ENCODE measurements around the gene CERKL. TPM values are rescaled to one million over a fixed set of nuclear protein-coding genes. Genes with fewer than 3 reads are reported as not detected.

CERKL gene
- total and polyA plus RNA-seq, 2 of the 13 experiments (the other 11 are each of a cell fraction or from before 2014, with no cell fraction given) = not detected

DNA sequence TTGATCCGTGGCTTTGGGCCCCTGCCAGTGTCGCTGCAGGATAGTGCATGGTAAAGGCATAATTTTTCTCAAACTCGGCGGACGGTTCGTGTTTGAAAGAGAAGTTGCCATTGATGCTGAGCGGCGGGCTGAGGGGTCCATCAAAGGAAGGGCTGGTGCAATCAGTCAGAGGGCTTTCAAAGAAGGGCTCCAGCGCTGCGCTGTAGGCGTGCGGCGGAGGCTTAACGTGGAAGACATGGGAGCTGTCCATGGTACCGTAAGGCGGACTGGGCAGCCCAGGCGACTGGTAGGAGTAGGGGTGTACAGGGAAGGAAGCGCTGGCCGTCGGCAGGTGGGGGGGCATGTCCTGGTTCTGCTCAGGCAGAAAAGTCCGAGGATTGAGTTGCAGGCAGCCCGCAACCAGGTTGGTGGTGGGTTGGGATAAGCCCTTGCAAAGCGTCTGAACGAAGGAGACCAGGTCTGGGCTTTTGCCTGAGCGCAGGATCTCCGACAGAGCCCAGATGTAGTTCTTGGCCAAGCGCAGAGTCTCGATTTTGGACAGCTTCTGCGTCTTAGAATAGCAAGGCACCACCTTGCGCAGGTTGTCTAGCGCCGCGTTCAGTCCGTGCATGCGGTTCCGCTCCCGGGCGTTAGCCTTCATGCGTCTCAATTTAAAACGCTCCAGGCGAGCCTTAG lies 21.1 kb upstream of the CERKL start (continued):
- TF ChIP-seq HES4 (CRISPR knock-in tag; IDR thresholded peaks at IDR 0.05; ENCODE audit: borderline replicate concordance) (peak; percentile 98), ZNF782 (CRISPR knock-in tag; IDR thresholded peaks at IDR 0.05; ENCODE audit: borderline replicate concordance) (peak; percentile 90; the same call in 1 of the 2 replicates), ZNF530 (CRISPR knock-in tag; IDR thresholded peaks at IDR 0.05; ENCODE audit: low read depth) (peak; percentile 69; the same call in 1 of the 2 replicates), TBX2 (CRISPR knock-in tag; IDR thresholded peaks at IDR 0.05; ENCODE audit: borderline replicate concordance) (peak; percentile 76), ZSCAN21 (CRISPR knock-in tag; IDR thresholded peaks at IDR 0.05; ENCODE audit: borderline replicate concordance) (peak; percentile 90), ZNF678 (CRISPR knock-in tag; IDR thresholded peaks at IDR 0.05) (no peak), SIX1 (CRISPR knock-in tag; IDR thresholded peaks at IDR 0.05; ENCODE audit: borderline replicate concordance) (peak; percentile 65), ZFP36L2 (CRISPR knock-in tag; IDR thresholded peaks at IDR 0.05) (peak; percentile 95; the same call in 1 of the 2 replicates), ZNF446 (CRISPR knock-in tag; IDR thresholded peaks at IDR 0.05) (peak; percentile 94; the same call in 1 of the 2 replicates), MYNN (CRISPR knock-in tag; IDR thresholded peaks at IDR 0.05; ENCODE audit: low read depth) (no peak), BCL6 (CRISPR knock-in tag; IDR thresholded peaks at IDR 0.05) (peak; percentile 56; the same call in 1 of the 2 replicates)
- TF ChIP-seq, protein P1, sequence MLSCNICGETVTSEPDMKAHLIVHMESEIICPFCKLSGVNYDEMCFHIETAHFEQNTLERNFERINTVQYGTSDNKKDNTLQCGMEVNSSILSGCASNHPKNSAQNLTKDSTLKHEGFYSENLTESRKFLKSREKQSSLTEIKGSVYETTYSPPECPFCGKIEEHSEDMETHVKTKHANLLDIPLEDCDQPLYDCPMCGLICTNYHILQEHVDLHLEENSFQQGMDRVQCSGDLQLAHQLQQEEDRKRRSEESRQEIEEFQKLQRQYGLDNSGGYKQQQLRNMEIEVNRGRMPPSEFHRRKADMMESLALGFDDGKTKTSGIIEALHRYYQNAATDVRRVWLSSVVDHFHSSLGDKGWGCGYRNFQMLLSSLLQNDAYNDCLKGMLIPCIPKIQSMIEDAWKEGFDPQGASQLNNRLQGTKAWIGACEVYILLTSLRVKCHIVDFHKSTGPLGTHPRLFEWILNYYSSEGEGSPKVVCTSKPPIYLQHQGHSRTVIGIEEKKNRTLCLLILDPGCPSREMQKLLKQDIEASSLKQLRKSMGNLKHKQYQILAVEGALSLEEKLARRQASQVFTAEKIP (CRISPR knock-in tag; IDR thresholded peaks at IDR 0.05; ENCODE audit: borderline replicate concordance) = no peak
- TF ChIP-seq, protein P2, sequence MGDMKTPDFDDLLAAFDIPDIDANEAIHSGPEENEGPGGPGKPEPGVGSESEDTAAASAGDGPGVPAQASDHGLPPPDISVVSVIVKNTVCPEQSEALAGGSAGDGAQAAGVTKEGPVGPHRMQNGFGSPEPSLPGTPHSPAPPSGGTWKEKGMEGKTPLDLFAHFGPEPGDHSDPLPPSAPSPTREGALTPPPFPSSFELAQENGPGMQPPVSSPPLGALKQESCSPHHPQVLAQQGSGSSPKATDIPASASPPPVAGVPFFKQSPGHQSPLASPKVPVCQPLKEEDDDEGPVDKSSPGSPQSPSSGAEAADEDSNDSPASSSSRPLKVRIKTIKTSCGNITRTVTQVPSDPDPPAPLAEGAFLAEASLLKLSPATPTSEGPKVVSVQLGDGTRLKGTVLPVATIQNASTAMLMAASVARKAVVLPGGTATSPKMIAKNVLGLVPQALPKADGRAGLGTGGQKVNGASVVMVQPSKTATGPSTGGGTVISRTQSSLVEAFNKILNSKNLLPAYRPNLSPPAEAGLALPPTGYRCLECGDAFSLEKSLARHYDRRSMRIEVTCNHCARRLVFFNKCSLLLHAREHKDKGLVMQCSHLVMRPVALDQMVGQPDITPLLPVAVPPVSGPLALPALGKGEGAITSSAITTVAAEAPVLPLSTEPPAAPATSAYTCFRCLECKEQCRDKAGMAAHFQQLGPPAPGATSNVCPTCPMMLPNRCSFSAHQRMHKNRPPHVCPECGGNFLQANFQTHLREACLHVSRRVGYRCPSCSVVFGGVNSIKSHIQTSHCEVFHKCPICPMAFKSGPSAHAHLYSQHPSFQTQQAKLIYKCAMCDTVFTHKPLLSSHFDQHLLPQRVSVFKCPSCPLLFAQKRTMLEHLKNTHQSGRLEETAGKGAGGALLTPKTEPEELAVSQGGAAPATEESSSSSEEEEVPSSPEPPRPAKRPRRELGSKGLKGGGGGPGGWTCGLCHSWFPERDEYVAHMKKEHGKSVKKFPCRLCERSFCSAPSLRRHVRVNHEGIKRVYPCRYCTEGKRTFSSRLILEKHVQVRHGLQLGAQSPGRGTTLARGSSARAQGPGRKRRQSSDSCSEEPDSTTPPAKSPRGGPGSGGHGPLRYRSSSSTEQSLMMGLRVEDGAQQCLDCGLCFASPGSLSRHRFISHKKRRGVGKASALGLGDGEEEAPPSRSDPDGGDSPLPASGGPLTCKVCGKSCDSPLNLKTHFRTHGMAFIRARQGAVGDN (CRISPR knock-in tag; IDR thresholded peaks at IDR 0.05) = peak; percentile 55
- TF ChIP-seq, protein P3, sequence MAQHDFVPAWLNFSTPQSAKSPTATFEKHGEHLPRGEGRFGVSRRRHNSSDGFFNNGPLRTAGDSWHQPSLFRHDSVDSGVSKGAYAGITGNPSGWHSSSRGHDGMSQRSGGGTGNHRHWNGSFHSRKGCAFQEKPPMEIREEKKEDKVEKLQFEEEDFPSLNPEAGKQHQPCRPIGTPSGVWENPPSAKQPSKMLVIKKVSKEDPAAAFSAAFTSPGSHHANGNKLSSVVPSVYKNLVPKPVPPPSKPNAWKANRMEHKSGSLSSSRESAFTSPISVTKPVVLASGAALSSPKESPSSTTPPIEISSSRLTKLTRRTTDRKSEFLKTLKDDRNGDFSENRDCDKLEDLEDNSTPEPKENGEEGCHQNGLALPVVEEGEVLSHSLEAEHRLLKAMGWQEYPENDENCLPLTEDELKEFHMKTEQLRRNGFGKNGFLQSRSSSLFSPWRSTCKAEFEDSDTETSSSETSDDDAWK (CRISPR knock-in tag; IDR thresholded peaks at IDR 0.05) = no peak
- TF ChIP-seq, protein P4, sequence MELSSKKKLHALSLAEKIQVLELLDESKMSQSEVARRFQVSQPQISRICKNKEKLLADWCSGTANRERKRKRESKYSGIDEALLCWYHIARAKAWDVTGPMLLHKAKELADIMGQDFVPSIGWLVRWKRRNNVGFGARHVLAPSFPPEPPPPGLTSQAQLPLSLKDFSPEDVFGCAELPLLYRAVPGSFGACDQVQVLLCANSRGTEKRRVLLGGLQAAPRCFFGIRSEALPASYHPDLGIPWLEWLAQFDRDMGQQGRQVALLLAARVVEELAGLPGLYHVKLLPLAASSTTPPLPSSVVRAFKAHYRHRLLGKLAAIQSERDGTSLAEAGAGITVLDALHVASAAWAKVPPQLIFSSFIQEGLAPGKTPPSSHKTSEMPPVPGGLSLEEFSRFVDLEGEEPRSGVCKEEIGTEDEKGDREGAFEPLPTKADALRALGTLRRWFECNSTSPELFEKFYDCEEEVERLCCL (CRISPR knock-in tag; IDR thresholded peaks at IDR 0.05; ENCODE audit: borderline replicate concordance) = no peak
- TF ChIP-seq, protein P5, sequence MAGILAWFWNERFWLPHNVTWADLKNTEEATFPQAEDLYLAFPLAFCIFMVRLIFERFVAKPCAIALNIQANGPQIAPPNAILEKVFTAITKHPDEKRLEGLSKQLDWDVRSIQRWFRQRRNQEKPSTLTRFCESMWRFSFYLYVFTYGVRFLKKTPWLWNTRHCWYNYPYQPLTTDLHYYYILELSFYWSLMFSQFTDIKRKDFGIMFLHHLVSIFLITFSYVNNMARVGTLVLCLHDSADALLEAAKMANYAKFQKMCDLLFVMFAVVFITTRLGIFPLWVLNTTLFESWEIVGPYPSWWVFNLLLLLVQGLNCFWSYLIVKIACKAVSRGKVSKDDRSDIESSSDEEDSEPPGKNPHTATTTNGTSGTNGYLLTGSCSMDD (CRISPR knock-in tag; IDR thresholded peaks at IDR 0.05) = no peak; the same call in 1 of the 2 replicates
